SK-N-SH (cell line): ENCODE measurements around the gene RB1. TPM values are rescaled to one million over a fixed set of nuclear protein-coding genes. Genes with fewer than 3 reads are reported as not detected.

ENCODE experiments used
- CTCF ChIA-PET: fragments of 300-600, 350-600 bp; formaldehyde crosslinking; extraction: SDS; loops from one replicate; lab custom pipeline; 2021; lab: Yijun Ruan, JAX
- POLR2A ChIA-PET: fragments of 350-600 bp; sonication (Branson Sonifier 250); formaldehyde crosslinking; extraction: SDS; loops from one replicate; lab custom pipeline; 2020; ENCODE audit warnings: antibody characterized with exemption, inconsistent platforms; lab: Yijun Ruan, JAX
- DNase-seq: peaks from one replicate; pipeline ENCODE4 v3.0.0; 2012
- H2AFZ ChIP-seq: fragments of 200-600 bp; sonication (generic); 2 replicates; pipeline ENCODE4 v1.8.1; 2016; ENCODE audit warnings: antibody characterized with exemption, mild to moderate bottlenecking, low read depth
- H3F3A ChIP-seq: fragments of 200-600 bp; sonication (generic); replicated peaks from 2 replicates; pipeline ENCODE3; 2016; ENCODE audit warnings: antibody characterized with exemption, mild to moderate bottlenecking; ENCODE audit not compliant: insufficient read depth
- H3K27ac ChIP-seq, 2 experiments: fragments of 200-500 bp in 1 of 2; fragments of 200-600 bp in 1 of 2; sonication (Bioruptor generic) in 1 of 2; sonication (generic), shearing (Covaris generic) in 1 of 2; 2 replicates each; pipeline versions ENCODE4 v1.5.1 to v1.6.1; 2014 to 2016; ENCODE audit warnings: low read depth in 2 of 2, inconsistent platforms in 1 of 2, low read length in 1 of 2, mild to moderate bottlenecking in 1 of 2, mixed read lengths in 1 of 2
- H3K27me3 ChIP-seq: fragments of 200-600 bp; sonication (generic), shearing (Covaris generic); 2 replicates; pipeline ENCODE4 v1.6.1; 2016; ENCODE audit warnings: mixed run types; ENCODE audit not compliant: insufficient read depth
- H3K36me3 ChIP-seq, 2 experiments: fragments of 200-500 bp in 1 of 2; fragments of 200-600 bp in 1 of 2; sonication (Bioruptor generic) in 1 of 2; sonication (generic) in 1 of 2; replicated peaks in 1 of 2; 2 replicates each; pipeline versions ENCODE3 to v1.5.1; 2014 to 2016; ENCODE audit warnings: low read length in 1 of 2, mild to moderate bottlenecking in 1 of 2; ENCODE audit not compliant: insufficient read depth in 2 of 2, control insufficient read depth in 1 of 2
- H3K4me1 ChIP-seq, 2 experiments: fragments of 200-500 bp in 1 of 2; fragments of 200-600 bp in 1 of 2; sonication (Bioruptor generic) in 1 of 2; sonication (generic), shearing (Covaris generic) in 1 of 2; 2 replicates each; pipeline versions ENCODE4 v1.5.1 to v1.6.1; 2014 to 2016; ENCODE audit warnings: low read depth in 1 of 2, low read length in 1 of 2, mixed run types in 1 of 2; ENCODE audit not compliant: insufficient read depth in 2 of 2, control insufficient read depth in 1 of 2
- H3K4me2 ChIP-seq: fragments of 200-600 bp; sonication (generic), shearing (Covaris generic); 2 replicates; pipeline ENCODE4 v1.6.1; 2017; ENCODE audit warnings: mixed run types
- H3K4me3 ChIP-seq, 2 experiments: fragments of 200-500 bp in 1 of 2; fragments of 200-600 bp in 1 of 2; sonication (Bioruptor generic) in 1 of 2; sonication (generic), shearing (Covaris generic) in 1 of 2; 2 replicates each; pipeline versions ENCODE4 v1.5.1 to v1.8.1; 2014 to 2016; ENCODE audit warnings: low read depth in 2 of 2, inconsistent platforms in 1 of 2, low read length in 1 of 2, mild to moderate bottlenecking in 1 of 2, mixed read lengths in 1 of 2, moderate library complexity in 1 of 2
- H3K79me2 ChIP-seq: fragments of 200-600 bp; sonication (generic); 2 replicates; pipeline ENCODE4 v1.8.1; 2017; ENCODE audit warnings: mild to moderate bottlenecking; ENCODE audit not compliant: insufficient read depth
- H3K9ac ChIP-seq: fragments of 200-600 bp; sonication (generic); 2 replicates; pipeline ENCODE4 v1.6.1; 2017; ENCODE audit warnings: mixed run types
- H3K9me2 ChIP-seq: fragments of 200-600 bp; sonication (generic); 2 replicates; pipeline ENCODE4 v1.6.1; 2017; ENCODE audit warnings: mixed run types
- H3K9me3 ChIP-seq: fragments of 200-600 bp; sonication (generic); 2 replicates; pipeline ENCODE4 v1.6.1; 2017; ENCODE audit warnings: mixed run types, mild to moderate bottlenecking, moderate library complexity
- H4K20me1 ChIP-seq: fragments of 200-600 bp; sonication (generic); 2 replicates; pipeline ENCODE4 v1.6.1; 2017; ENCODE audit warnings: mild to moderate bottlenecking, mixed run types; ENCODE audit not compliant: insufficient read depth
- ELF1 ChIP-seq: IDR thresholded peaks from 2 replicates; pipeline ENCODE4 v1.4.0; 2012
- FOSL2 ChIP-seq: IDR thresholded peaks from 2 replicates; pipeline ENCODE4 v1.4.0; 2012; ENCODE audit warnings: low read depth, mild to moderate bottlenecking, moderate library complexity, borderline replicate concordance
- FOXJ3 ChIP-seq: sonication (generic); formaldehyde crosslinking; IDR thresholded peaks from 2 replicates; pipeline ENCODE4 v1.5.1; 2020; ENCODE audit warnings: mild to moderate bottlenecking, missing genetic modification reagents
- MEF2A ChIP-seq: IDR thresholded peaks from 2 replicates; pipeline ENCODE4 v1.4.0; 2012; ENCODE audit warnings: low read depth, borderline replicate concordance
- POLR2AphosphoS5 ChIP-seq: IDR thresholded peaks from 2 replicates; pipeline ENCODE4 v1.6.1; 2012; ENCODE audit warnings: low read depth, low read length
- RAD21 ChIP-seq: IDR thresholded peaks from 2 replicates; pipeline ENCODE4 v1.6.1; 2012; ENCODE audit warnings: mild to moderate bottlenecking, low read length
- RXRA ChIP-seq: IDR thresholded peaks from 2 replicates; pipeline ENCODE4 v1.4.0; 2012; ENCODE audit warnings: low read depth, mild to moderate bottlenecking, borderline replicate concordance
- TEAD4 ChIP-seq: IDR thresholded peaks from 2 replicates; pipeline ENCODE4 v1.4.0; 2012; ENCODE audit warnings: mild to moderate bottlenecking, borderline replicate concordance; ENCODE audit not compliant: insufficient read depth
- WGBS: methylation state at CpG from one replicate; pipeline ENCODE4 v1.1.6; 2017; ENCODE audit warnings: low lambda C conversion rate; 5-methylcytosine and 5-hydroxymethylcytosine counted together
- polyA plus RNA-seq, 3 experiments: library from polyadenylated mRNA; depleted of rRNA; stranded (reverse); fragments of >200 nt; gene quantifications; 2 replicates each; pipeline ENCODE4 v1.2.3, GENCODE V29; 2012
- TF ChIP-seq, protein P1 (sequence below): IDR thresholded peaks from 2 replicates; pipeline ENCODE4 v1.4.0; 2012; ENCODE audit warnings: low read depth
- TF ChIP-seq, protein P2 (sequence below): fragments of 150-350 bp; IDR thresholded peaks from 2 replicates; pipeline ENCODE4 v1.6.1; 2016; ENCODE audit warnings: mild to moderate bottlenecking, low read depth, low read length
- TF ChIP-seq, protein P3 (sequence below): IDR thresholded peaks from 2 replicates; pipeline ENCODE4; 2012

RB1 gene
- polyA plus RNA-seq, 1 of the 3 experiments (the other 2 are of a cell fraction) = 11.5 TPM

DNA sequence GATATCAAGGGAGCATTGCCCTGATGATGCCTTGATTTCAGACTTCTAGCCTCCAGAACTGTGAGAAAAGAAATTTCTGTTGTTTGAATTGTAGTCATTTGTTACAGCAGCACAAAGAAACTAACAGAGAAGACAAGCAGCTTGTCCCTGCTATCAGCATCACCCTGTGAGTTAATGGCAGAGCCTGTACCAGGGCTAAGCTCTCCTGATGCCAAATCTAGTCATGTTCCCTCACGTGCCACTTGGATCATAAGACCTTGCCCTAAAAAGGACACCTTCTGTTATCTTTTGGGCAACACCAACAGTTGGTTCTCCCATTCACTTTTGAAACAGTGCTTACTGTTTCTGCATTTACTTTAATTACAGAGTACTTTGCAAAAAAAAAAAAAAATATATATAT lies 214.5 kb downstream of the RB1 start:
- Histone ChIP-seq H3K9me3 (no peaks in the 10 kb centered on the region), H3K9ac (no peak overlapping the region), H3K4me2 (no peak overlapping the region), H2AFZ (no peak overlapping the region), H3K36me3 (no peaks in the 10 kb centered on the region), H3K79me2 (no peaks in the 10 kb centered on the region), H3F3A (no peaks in the 10 kb centered on the region), H3K27ac (no peak overlapping the region), H3K4me1 (no peaks in the 10 kb centered on the region), H3K9me2 (no peaks in the 10 kb centered on the region), H3K27me3 (no peaks in the 10 kb centered on the region), H3K4me3 (no peak overlapping the region), H4K20me1 (no peaks in the 10 kb centered on the region)
- POLR2A ChIA-PET = no interaction called here
- WGBS = 83% methylated on average over 1 of the region's 1 CpG
- CTCF ChIA-PET = no interaction called here
- TF ChIP-seq, protein P1, sequence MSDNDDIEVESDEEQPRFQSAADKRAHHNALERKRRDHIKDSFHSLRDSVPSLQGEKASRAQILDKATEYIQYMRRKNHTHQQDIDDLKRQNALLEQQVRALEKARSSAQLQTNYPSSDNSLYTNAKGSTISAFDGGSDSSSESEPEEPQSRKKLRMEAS = no peak
- no peak for TF ChIP-seq RXRA
- TF ChIP-seq, protein P2, sequence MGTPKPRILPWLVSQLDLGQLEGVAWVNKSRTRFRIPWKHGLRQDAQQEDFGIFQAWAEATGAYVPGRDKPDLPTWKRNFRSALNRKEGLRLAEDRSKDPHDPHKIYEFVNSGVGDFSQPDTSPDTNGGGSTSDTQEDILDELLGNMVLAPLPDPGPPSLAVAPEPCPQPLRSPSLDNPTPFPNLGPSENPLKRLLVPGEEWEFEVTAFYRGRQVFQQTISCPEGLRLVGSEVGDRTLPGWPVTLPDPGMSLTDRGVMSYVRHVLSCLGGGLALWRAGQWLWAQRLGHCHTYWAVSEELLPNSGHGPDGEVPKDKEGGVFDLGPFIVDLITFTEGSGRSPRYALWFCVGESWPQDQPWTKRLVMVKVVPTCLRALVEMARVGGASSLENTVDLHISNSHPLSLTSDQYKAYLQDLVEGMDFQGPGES = no peak
- TF ChIP-seq FOSL2 = no peak
- no peak for TF ChIP-seq TEAD4
- no peak for TF ChIP-seq ELF1
- no peak for TF ChIP-seq RAD21
- DNase-seq = no peak

DNA sequence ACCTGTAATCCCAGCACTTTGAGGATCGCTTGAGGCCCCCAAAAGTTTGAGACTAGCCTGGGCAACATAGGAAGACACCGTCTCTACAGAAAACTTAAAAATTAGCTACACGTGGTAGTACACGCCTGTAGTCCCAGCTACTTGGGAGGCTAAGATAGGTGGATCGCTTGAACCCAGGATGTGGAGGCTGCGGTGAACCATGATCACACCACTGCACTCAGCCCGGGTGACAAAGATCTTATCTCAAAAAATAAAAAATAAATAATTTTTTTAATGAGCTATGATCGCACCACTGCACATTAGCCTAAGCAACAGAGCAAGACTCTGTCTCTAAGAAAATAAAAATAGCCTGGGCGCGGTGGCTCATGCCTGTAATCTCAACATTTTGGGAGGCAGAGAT lies 222.7 kb downstream of the RB1 start:
- CTCF ChIA-PET = interaction anchor here (1.4 kb wide), 1 partner anchor 243 kb away, joined by 3 read pairs; no protein-coding TSS in a partner anchor
- 93% methylated on average over 10 of the region's 10 CpGs for WGBS
- H3K9ac ChIP-seq = no peak overlapping the region
- H3K9me2 ChIP-seq = no peaks in the 10 kb centered on the region; the same call in 1 of the 2 replicates
- H3K4me3 ChIP-seq = no peak overlapping the region
- H3F3A ChIP-seq = peaks cover 3% of the 10 kb centered on the region
- no peaks in the 10 kb centered on the region for H3K79me2 ChIP-seq
- POLR2A ChIA-PET = no interaction called here
- H2AFZ ChIP-seq = no peak overlapping the region
- H3K27me3 ChIP-seq = no peaks in the 10 kb centered on the region
- H3K27ac ChIP-seq = no peak overlapping the region
- TF ChIP-seq FOXJ3 (CRISPR knock-in tag) (no peak), TEAD4 (no peak), MEF2A (no peak), POLR2AphosphoS5 (no peak)
- TF ChIP-seq, protein P3, sequence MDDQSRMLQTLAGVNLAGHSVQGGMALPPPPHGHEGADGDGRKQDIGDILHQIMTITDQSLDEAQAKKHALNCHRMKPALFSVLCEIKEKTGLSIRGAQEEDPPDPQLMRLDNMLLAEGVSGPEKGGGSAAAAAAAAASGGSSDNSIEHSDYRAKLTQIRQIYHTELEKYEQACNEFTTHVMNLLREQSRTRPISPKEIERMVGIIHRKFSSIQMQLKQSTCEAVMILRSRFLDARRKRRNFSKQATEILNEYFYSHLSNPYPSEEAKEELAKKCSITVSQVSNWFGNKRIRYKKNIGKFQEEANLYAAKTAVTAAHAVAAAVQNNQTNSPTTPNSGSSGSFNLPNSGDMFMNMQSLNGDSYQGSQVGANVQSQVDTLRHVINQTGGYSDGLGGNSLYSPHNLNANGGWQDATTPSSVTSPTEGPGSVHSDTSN = no peak
- H3K4me2 ChIP-seq = no peak overlapping the region
- no peaks in the 10 kb centered on the region for H3K9me3 ChIP-seq
- no peaks in the 10 kb centered on the region for H3K4me1 ChIP-seq
- H4K20me1 ChIP-seq = no peaks in the 10 kb centered on the region
- DNase-seq = no peak
- H3K36me3 ChIP-seq = peaks cover 0 to 3% of the 10 kb centered on the region in 2 experiments
